ENCODE results near the gene SLC12A2.
A peak's percentile ranks its signal among the peaks of the same experiment; 100 is the strongest.

SLC12A2 gene

DNA sequence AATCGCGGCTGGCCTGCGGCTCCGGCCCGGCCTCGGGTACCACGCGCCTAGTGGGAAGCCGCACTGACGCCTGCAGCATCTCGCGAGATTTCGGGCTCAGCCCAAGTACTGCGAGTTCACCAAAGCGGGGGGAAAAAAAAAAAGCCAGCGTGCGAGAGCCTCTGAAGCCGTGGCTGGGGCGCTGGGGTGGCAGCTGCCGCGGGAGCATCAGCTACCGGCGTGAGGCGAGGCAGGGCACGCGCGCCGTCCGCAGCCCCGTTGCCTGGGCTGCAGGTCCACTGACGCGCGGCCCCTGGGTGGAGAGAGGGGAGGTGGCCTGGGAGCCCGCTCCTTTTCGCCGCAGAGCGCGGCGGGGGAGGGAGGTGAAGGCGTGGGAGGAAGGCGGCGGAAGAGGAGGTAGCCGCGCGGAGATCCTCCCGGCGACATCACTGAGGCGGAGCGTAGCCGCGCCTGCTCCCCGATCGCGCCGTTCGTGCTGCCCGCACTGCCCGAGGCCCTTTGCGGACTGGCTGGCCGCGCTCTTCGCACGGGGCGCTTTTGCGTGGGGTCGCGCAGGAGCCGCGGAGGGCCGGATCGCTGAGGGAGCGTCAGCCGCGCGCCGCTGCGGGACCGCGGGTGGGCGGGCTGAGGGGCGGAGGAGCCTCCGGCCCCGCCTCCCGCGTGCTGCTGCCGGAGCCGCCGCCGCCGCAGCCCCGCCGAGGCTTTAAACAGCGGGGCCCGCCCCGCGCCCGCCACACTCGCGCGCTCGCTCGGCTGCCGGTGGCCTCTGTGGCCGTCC lies at the start of gene SLC12A2:
TSS of gene SLC12A2 (plus strand) at position 734 of the 778 bp plus-strand sequence. CDS start 189 bp downstream, outside the sequence.
- no peaks in the 10 kb centered on the region for H3K9me3 ChIP-seq (ENCODE audit: control insufficient read depth in 1 of 2, low read length in 2 of 2)
- H3K36me3 ChIP-seq (ENCODE audit: control insufficient read depth in 1 of 2, insufficient read depth in 2 of 2, low read length in 2 of 2) = no peaks in the 10 kb centered on the region
- no peaks in the 10 kb centered on the region for H3K27me3 ChIP-seq (ENCODE audit: control insufficient read depth in 1 of 2, insufficient read depth in 2 of 2, low read length in 2 of 2)
- H3K4me3 ChIP-seq (ENCODE audit: low read depth in 1 of 2, low read length in 2 of 2) = peak within 1 kb of the TSS; percentile 93 to 94
- H3K27ac ChIP-seq (ENCODE audit: low read depth, low read length) = peak within 1 kb of the TSS; percentile 96
- peak within 1 kb of the TSS; percentile 81 to 89 for H3K9ac ChIP-seq (ENCODE audit: low read depth in 1 of 2, low read length in 2 of 2)
- peaks cover 33 to 36% of the 10 kb centered on the region in 2 donors for H3K4me1 ChIP-seq (ENCODE audit: control insufficient read depth in 1 of 2, insufficient read depth in 2 of 2, low read length in 2 of 2)

- no peak overlapping the region for H3K27ac ChIP-seq (ENCODE audit: low read depth, low read length)
- no peaks in the 10 kb centered on the region for H3K27me3 ChIP-seq (ENCODE audit: control insufficient read depth in 1 of 2, insufficient read depth in 2 of 2, low read length in 2 of 2)
- H3K9me3 ChIP-seq (ENCODE audit: control insufficient read depth in 1 of 2, low read length in 2 of 2) = peaks cover 0 to 4% of the 10 kb centered on the region in 2 donors
- peaks cover 0 to 3% of the 10 kb centered on the region in 2 donors for H3K4me1 ChIP-seq (ENCODE audit: control insufficient read depth in 1 of 2, insufficient read depth in 2 of 2, low read length in 2 of 2)
- H3K36me3 ChIP-seq (ENCODE audit: control insufficient read depth in 1 of 2, insufficient read depth in 2 of 2, low read length in 2 of 2) = no peaks in the 10 kb centered on the region
- H3K4me3 ChIP-seq (ENCODE audit: low read depth in 1 of 2, low read length in 2 of 2) = no peak overlapping the region
- H3K9ac ChIP-seq (ENCODE audit: low read depth in 1 of 2, low read length in 2 of 2) = no peak overlapping the region
Observed at GRCh38 chr5:128035689-128036088, 47.9 kb upstream of the SLC12A2 start.

GRCh38 chr5:128036950-128037349 lies 46.6 kb upstream of the SLC12A2 start:
- Histone ChIP-seq H3K9ac (ENCODE audit: low read depth in 1 of 2, low read length in 2 of 2) (no peak overlapping the region), H3K27ac (ENCODE audit: low read depth, low read length) (no peak overlapping the region), H3K27me3 (ENCODE audit: control insufficient read depth in 1 of 2, insufficient read depth in 2 of 2, low read length in 2 of 2) (no peaks in the 10 kb centered on the region), H3K4me1 (ENCODE audit: control insufficient read depth in 1 of 2, insufficient read depth in 2 of 2, low read length in 2 of 2) (peaks cover 0 to 7% of the 10 kb centered on the region in 2 donors), H3K9me3 (ENCODE audit: control insufficient read depth in 1 of 2, low read length in 2 of 2) (peaks cover 0 to 4% of the 10 kb centered on the region in 2 donors), H3K4me3 (ENCODE audit: low read depth in 1 of 2, low read length in 2 of 2) (no peak overlapping the region), H3K36me3 (ENCODE audit: control insufficient read depth in 1 of 2, insufficient read depth in 2 of 2, low read length in 2 of 2) (no peaks in the 10 kb centered on the region)

GRCh38 chr5:128038643-128039042 lies 44.9 kb upstream of the SLC12A2 start:
- Histone ChIP-seq H3K36me3 (ENCODE audit: control insufficient read depth in 1 of 2, insufficient read depth in 2 of 2, low read length in 2 of 2) (no peaks in the 10 kb centered on the region), H3K9ac (ENCODE audit: low read depth in 1 of 2, low read length in 2 of 2) (no peak overlapping the region), H3K4me1 (ENCODE audit: control insufficient read depth in 1 of 2, insufficient read depth in 2 of 2, low read length in 2 of 2) (peaks cover 7 to 11% of the 10 kb centered on the region in 2 donors), H3K4me3 (ENCODE audit: low read depth in 1 of 2, low read length in 2 of 2) (no peak overlapping the region), H3K27me3 (ENCODE audit: control insufficient read depth in 1 of 2, insufficient read depth in 2 of 2, low read length in 2 of 2) (no peaks in the 10 kb centered on the region), H3K9me3 (ENCODE audit: control insufficient read depth in 1 of 2, low read length in 2 of 2) (no peaks in the 10 kb centered on the region), H3K27ac (ENCODE audit: low read depth, low read length) (no peak overlapping the region)

DNA sequence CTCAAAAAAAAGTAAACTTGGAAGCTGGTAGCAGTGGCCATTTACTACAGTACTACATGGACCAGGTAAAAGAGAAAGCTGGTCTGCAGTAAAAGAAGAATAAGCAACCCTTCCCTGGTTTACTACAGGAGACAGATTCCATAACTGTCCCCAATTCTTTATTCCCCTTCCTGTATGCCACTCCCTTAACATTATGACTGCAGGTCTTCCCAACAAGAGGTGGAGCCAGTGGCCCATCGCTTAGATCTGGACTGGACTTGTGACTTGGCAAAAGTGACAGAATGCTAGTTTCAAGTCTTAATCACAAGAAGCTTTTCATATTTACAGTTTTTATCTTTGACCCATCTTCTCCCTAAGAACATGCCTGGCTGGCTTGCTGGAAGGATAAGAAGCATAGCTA lies 42.6 kb upstream of the SLC12A2 start:
- Histone ChIP-seq H3K4me3 (ENCODE audit: low read depth in 1 of 2, low read length in 2 of 2) (no peak overlapping the region), H3K4me1 (ENCODE audit: control insufficient read depth in 1 of 2, insufficient read depth in 2 of 2, low read length in 2 of 2) (peaks cover 11 to 12% of the 10 kb centered on the region in 2 donors), H3K9me3 (ENCODE audit: control insufficient read depth in 1 of 2, low read length in 2 of 2) (no peaks in the 10 kb centered on the region), H3K9ac (ENCODE audit: low read depth in 1 of 2, low read length in 2 of 2) (no peak overlapping the region), H3K27me3 (ENCODE audit: control insufficient read depth in 1 of 2, insufficient read depth in 2 of 2, low read length in 2 of 2) (no peaks in the 10 kb centered on the region), H3K36me3 (ENCODE audit: control insufficient read depth in 1 of 2, insufficient read depth in 2 of 2, low read length in 2 of 2) (peaks cover 0 to 4% of the 10 kb centered on the region in 2 donors), H3K27ac (ENCODE audit: low read depth, low read length) (no peak overlapping the region)

DNA sequence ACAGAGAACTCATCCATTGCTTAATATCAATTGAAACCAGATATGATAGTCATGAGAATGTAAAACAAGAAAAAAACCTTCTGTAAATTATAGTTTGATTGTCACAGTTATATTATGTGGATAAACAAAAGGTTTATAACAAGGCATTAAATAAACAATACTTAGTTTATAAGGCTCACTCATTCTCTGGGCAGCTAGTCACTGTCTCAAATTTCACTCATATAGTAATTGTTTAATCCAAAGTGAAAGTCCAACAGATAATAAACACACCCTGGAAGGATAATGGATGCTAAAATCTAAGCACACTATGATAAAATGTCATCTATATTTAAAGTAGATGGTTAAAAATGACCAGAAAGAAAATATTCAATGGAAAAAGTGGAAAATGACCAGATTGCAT lies 30.8 kb upstream of the SLC12A2 start:
- Histone ChIP-seq H3K27ac (ENCODE audit: low read depth, low read length) (no peak overlapping the region), H3K9ac (ENCODE audit: low read depth in 1 of 2, low read length in 2 of 2) (no peak overlapping the region), H3K36me3 (ENCODE audit: control insufficient read depth in 1 of 2, insufficient read depth in 2 of 2, low read length in 2 of 2) (peaks cover 0 to 7% of the 10 kb centered on the region in 2 donors), H3K9me3 (ENCODE audit: control insufficient read depth in 1 of 2, low read length in 2 of 2) (peaks cover 0 to 5% of the 10 kb centered on the region in 2 donors), H3K4me3 (ENCODE audit: low read depth in 1 of 2, low read length in 2 of 2) (no peak overlapping the region), H3K27me3 (ENCODE audit: control insufficient read depth in 1 of 2, insufficient read depth in 2 of 2, low read length in 2 of 2) (no peaks in the 10 kb centered on the region), H3K4me1 (ENCODE audit: control insufficient read depth in 1 of 2, insufficient read depth in 2 of 2, low read length in 2 of 2) (no peaks in the 10 kb centered on the region)

- H3K27me3 ChIP-seq (ENCODE audit: control insufficient read depth in 1 of 2, insufficient read depth in 2 of 2, low read length in 2 of 2) = no peaks in the 10 kb centered on the region
- H3K27ac ChIP-seq (ENCODE audit: low read depth, low read length) = no peak overlapping the region
- H3K9ac ChIP-seq (ENCODE audit: low read depth in 1 of 2, low read length in 2 of 2) = no peak overlapping the region
- peaks cover 0 to 13% of the 10 kb centered on the region in 2 donors for H3K36me3 ChIP-seq (ENCODE audit: control insufficient read depth in 1 of 2, insufficient read depth in 2 of 2, low read length in 2 of 2)
- H3K4me1 ChIP-seq (ENCODE audit: control insufficient read depth in 1 of 2, insufficient read depth in 2 of 2, low read length in 2 of 2) = no peaks in the 10 kb centered on the region
- no peak overlapping the region for H3K4me3 ChIP-seq (ENCODE audit: low read depth in 1 of 2, low read length in 2 of 2)
- peaks cover 0 to 5% of the 10 kb centered on the region in 2 donors for H3K9me3 ChIP-seq (ENCODE audit: control insufficient read depth in 1 of 2, low read length in 2 of 2)
Observed at GRCh38 chr5:128053291-128053954, 30.1 kb upstream of the SLC12A2 start.

- no peaks in the 10 kb centered on the region for H3K9me3 ChIP-seq (ENCODE audit: control insufficient read depth in 1 of 2, low read length in 2 of 2)
- H3K4me3 ChIP-seq (ENCODE audit: low read depth in 1 of 2, low read length in 2 of 2) = no peak overlapping the region
- peaks cover 0 to 4% of the 10 kb centered on the region in 2 donors for H3K4me1 ChIP-seq (ENCODE audit: control insufficient read depth in 1 of 2, insufficient read depth in 2 of 2, low read length in 2 of 2)
- H3K36me3 ChIP-seq (ENCODE audit: control insufficient read depth in 1 of 2, insufficient read depth in 2 of 2, low read length in 2 of 2) = peaks cover 0 to 8% of the 10 kb centered on the region in 2 donors
- no peaks in the 10 kb centered on the region for H3K27me3 ChIP-seq (ENCODE audit: control insufficient read depth in 1 of 2, insufficient read depth in 2 of 2, low read length in 2 of 2)
- H3K9ac ChIP-seq (ENCODE audit: low read depth in 1 of 2, low read length in 2 of 2) = no peak overlapping the region
- no peak overlapping the region for H3K27ac ChIP-seq (ENCODE audit: low read depth, low read length)
Observed at GRCh38 chr5:128060644-128061385, 22.8 kb upstream of the SLC12A2 start.

DNA sequence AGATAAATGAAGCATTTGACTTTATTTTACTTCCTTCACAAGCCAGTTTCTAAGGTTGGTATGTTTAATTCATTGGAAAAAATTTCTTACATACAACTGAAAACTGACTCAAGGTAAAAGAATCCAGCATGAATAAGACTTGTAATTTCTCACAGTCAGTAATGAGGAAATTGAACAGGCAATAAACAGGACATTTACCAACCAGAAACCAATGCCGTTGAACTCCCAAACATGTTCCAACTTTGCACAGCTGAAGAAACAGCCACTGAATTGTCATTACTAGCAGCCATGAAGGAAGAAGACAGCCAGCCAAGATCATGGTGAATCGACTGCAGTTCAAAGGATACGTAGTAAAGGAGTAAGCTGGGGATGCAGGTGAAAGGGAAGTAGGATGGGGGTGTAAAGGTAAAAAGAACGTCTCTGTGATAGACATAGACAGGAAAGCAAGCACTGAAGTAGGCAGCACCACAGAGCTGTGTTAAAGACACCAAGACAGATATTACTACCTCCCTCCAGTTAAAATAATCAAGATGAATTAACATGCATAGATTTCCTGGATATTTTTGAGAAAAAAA lies 21.3 kb upstream of the SLC12A2 start:
- Histone ChIP-seq H3K36me3 (ENCODE audit: control insufficient read depth in 1 of 2, insufficient read depth in 2 of 2, low read length in 2 of 2) (peaks cover 0 to 8% of the 10 kb centered on the region in 2 donors), H3K9me3 (ENCODE audit: control insufficient read depth in 1 of 2, low read length in 2 of 2) (no peaks in the 10 kb centered on the region), H3K27ac (ENCODE audit: low read depth, low read length) (no peak overlapping the region), H3K4me1 (ENCODE audit: control insufficient read depth in 1 of 2, insufficient read depth in 2 of 2, low read length in 2 of 2) (peaks cover 0 to 4% of the 10 kb centered on the region in 2 donors), H3K4me3 (ENCODE audit: low read depth in 1 of 2, low read length in 2 of 2) (no peak overlapping the region), H3K9ac (ENCODE audit: low read depth in 1 of 2, low read length in 2 of 2) (no peak overlapping the region), H3K27me3 (ENCODE audit: control insufficient read depth in 1 of 2, insufficient read depth in 2 of 2, low read length in 2 of 2) (no peaks in the 10 kb centered on the region)

Measured in duodenal mucosa (tissue), 2 donors.